ENCODE data around the gene RAP1GAP. TPM values are rescaled to one million over a fixed set of nuclear protein-coding genes. Genes with fewer than 3 reads are reported as not detected.

RAP1GAP gene
- total and polyA plus RNA-seq, 2 donors from 2014 or later = 39.2 to 200 TPM

GRCh38 chr1:21610989-21611785 lies 58.0 kb downstream of the RAP1GAP start:
- H3K27me3 ChIP-seq (ENCODE audit: control insufficient read depth, insufficient read depth, low read length) = no peaks in the 10 kb centered on the region
- no peaks in the 10 kb centered on the region for H3K9me3 ChIP-seq (ENCODE audit: control insufficient read depth in 2 of 3, insufficient read depth in 1 of 3, low read length in 3 of 3)
- H3K4me1 ChIP-seq (ENCODE audit: control insufficient read depth in 2 of 3, insufficient read depth in 2 of 3, low read depth in 1 of 3, low read length in 3 of 3) = peaks cover 0 to 6% (median 1%) of the 10 kb centered on the region in 3 donors
- no peak overlapping the region for H3K27ac ChIP-seq (ENCODE audit: low read depth in 2 of 2, low read length in 2 of 2)
- TF ChIP-seq CTCF (IDR thresholded peaks at IDR 0.05; ENCODE audit: borderline replicate concordance, extremely low read depth, insufficient read depth) = no peak
- no peak overlapping the region for H3K4me3 ChIP-seq (ENCODE audit: low read length in 3 of 3)
- no peak for FAIRE-seq
- no peak overlapping the region for H3K9ac ChIP-seq (ENCODE audit: low read length in 3 of 3)
- DNase-seq = no peak
- intact Hi-C loops (cut with DNase I) = no loop called here
- peaks cover 0 to 37% (median 12%) of the 10 kb centered on the region in 3 donors for H3K36me3 ChIP-seq (ENCODE audit: control insufficient read depth in 2 of 3, insufficient read depth in 3 of 3, low read length in 3 of 3)

GRCh38 chr1:21610027-21610426 lies 59.1 kb downstream of the RAP1GAP start:
- H3K9me3 ChIP-seq (ENCODE audit: control insufficient read depth in 2 of 3, insufficient read depth in 1 of 3, low read length in 3 of 3) = no peaks in the 10 kb centered on the region
- H3K27me3 ChIP-seq (ENCODE audit: control insufficient read depth, insufficient read depth, low read length) = no peaks in the 10 kb centered on the region
- no peak overlapping the region for H3K4me3 ChIP-seq (ENCODE audit: low read length in 3 of 3)

GRCh38 chr1:21608798-21609197 lies 60.4 kb downstream of the RAP1GAP start:
- Histone ChIP-seq H3K36me3 (ENCODE audit: control insufficient read depth in 2 of 3, insufficient read depth in 3 of 3, low read length in 3 of 3) (peaks cover 0 to 41% (median 17%) of the 10 kb centered on the region in 3 donors), H3K4me3 (ENCODE audit: low read length in 3 of 3) (no peak overlapping the region), H3K27ac (ENCODE audit: low read depth in 2 of 2, low read length in 2 of 2) (no peak overlapping the region), H3K9ac (ENCODE audit: low read length in 3 of 3) (no peak overlapping the region), H3K4me1 (ENCODE audit: control insufficient read depth in 2 of 3, insufficient read depth in 2 of 3, low read depth in 1 of 3, low read length in 3 of 3) (peaks cover 0 to 6% (median 0%) of the 10 kb centered on the region in 3 donors), H3K9me3 (ENCODE audit: control insufficient read depth in 2 of 3, insufficient read depth in 1 of 3, low read length in 3 of 3) (no peaks in the 10 kb centered on the region), H3K27me3 (ENCODE audit: control insufficient read depth, insufficient read depth, low read length) (no peaks in the 10 kb centered on the region)
- DNase-seq (no peak), FAIRE-seq (no peak)
- no peak for TF ChIP-seq CTCF (IDR thresholded peaks at IDR 0.05; ENCODE audit: borderline replicate concordance, extremely low read depth, insufficient read depth)
- intact Hi-C loops (cut with DNase I) = no loop called here

More at GRCh38 chr1:21610027-21610426, 59.1 kb downstream of the RAP1GAP start:
- intact Hi-C loops (cut with DNase I) = no loop called here
- Histone ChIP-seq H3K9ac (ENCODE audit: low read length in 3 of 3) (no peak overlapping the region), H3K27ac (ENCODE audit: low read depth in 2 of 2, low read length in 2 of 2) (no peak overlapping the region), H3K36me3 (ENCODE audit: control insufficient read depth in 2 of 3, insufficient read depth in 3 of 3, low read length in 3 of 3) (peaks cover 0 to 42% (median 16%) of the 10 kb centered on the region in 3 donors), H3K4me1 (ENCODE audit: control insufficient read depth in 2 of 3, insufficient read depth in 2 of 3, low read depth in 1 of 3, low read length in 3 of 3) (peaks cover 0 to 6% (median 0%) of the 10 kb centered on the region in 3 donors)
- FAIRE-seq (no peak), DNase-seq (peak in 1 of 5 donors; percentile 61)
- no peak for TF ChIP-seq CTCF (IDR thresholded peaks at IDR 0.05; ENCODE audit: borderline replicate concordance, extremely low read depth, insufficient read depth)
